AG04450 (cell line): ENCODE data around the gene ZNF646. TPM values are rescaled to one million over a fixed set of nuclear protein-coding genes. Genes with fewer than 3 reads are reported as not detected.

Experiments used
- CTCF ChIA-PET: fragments of 300-600, 350-600 bp; formaldehyde crosslinking; extraction: SDS; loops from one replicate; lab custom pipeline; 2022; ENCODE audit warnings: antibody characterized with exemption, inconsistent platforms; lab: Charles Lee
- POLR2A ChIA-PET: fragments of 350-600 bp; formaldehyde crosslinking; extraction: SDS; loops from one replicate; lab custom pipeline; 2021; ENCODE audit warnings: antibody characterized with exemption, inconsistent platforms; lab: Yijun Ruan, JAX
- DNase-seq: peaks from one replicate; pipeline ENCODE4 v3.0.0-alpha.2; 2011; ENCODE audit warnings: low read depth, low spot score
- H3K27ac ChIP-seq: one replicate; pipeline ENCODE4 v1.5.1; 2012; ENCODE audit warnings: low read depth, low read length, control low read depth
- H3K27me3 ChIP-seq: one replicate; pipeline ENCODE4 v1.6.0; 2012; ENCODE audit warnings: low read length; ENCODE audit not compliant: control insufficient read depth, insufficient read depth
- H3K4me3 ChIP-seq: 2 replicates; pipeline ENCODE4 v1.5.1; 2011; ENCODE audit warnings: mild to moderate bottlenecking, low read depth, low read length, control low read depth
- H3K9me3 ChIP-seq: 2 replicates; pipeline ENCODE4 v1.5.1; 2012; ENCODE audit warnings: low read length; ENCODE audit not compliant: control insufficient read depth, insufficient read depth
- CTCF ChIP-seq: IDR thresholded peaks from 2 replicates; pipeline ENCODE4 v1.5.1; 2011; ENCODE audit warnings: low read depth, low read length, control low read depth, inconsistent platforms
- polyA plus RNA-seq: library from polyadenylated mRNA; depleted of rRNA; stranded (reverse); fragments of >200 nt; gene quantifications from 2 replicates; pipeline ENCODE4 v1.2.3, GENCODE V29; 2011

ZNF646 gene
- polyA plus RNA-seq, 1 experiment = 2.4 TPM

- Histone ChIP-seq H3K27ac (no peak overlapping the region), H3K4me3 (no peak overlapping the region), H3K9me3 (no peaks in the 10 kb centered on the region), H3K27me3 (no peaks in the 10 kb centered on the region)
- POLR2A ChIA-PET = interaction anchor here (0.7 kb wide), 1 partner anchor 14 kb away, joined by 3 read pairs; no protein-coding TSS in a partner anchor
- CTCF ChIA-PET = no interaction called here
- no peak for TF ChIP-seq CTCF
- DNase-seq = no peak
Observed at GRCh38 chr16:31128711-31129567, 54.7 kb downstream of the ZNF646 start.

GRCh38 chr16:31129568-31130335, 55.5 kb downstream of the ZNF646 start:
- H3K9me3 ChIP-seq = no peaks in the 10 kb centered on the region
- ChIA-PET CTCF (interaction anchor here (1.3 kb wide), 1 partner anchor 13 kb away, joined by 4 read pairs; no protein-coding TSS in a partner anchor), POLR2A (interaction anchor here (0.7 kb wide), 1 partner anchor 13 kb away, joined by 3 read pairs; no protein-coding TSS in a partner anchor)
- no peak overlapping the region for H3K4me3 ChIP-seq
- no peak for DNase-seq
- peaks cover under 1% of the 10 kb centered on the region for H3K27me3 ChIP-seq
- TF ChIP-seq CTCF = no peak
- H3K27ac ChIP-seq = no peak overlapping the region

DNA sequence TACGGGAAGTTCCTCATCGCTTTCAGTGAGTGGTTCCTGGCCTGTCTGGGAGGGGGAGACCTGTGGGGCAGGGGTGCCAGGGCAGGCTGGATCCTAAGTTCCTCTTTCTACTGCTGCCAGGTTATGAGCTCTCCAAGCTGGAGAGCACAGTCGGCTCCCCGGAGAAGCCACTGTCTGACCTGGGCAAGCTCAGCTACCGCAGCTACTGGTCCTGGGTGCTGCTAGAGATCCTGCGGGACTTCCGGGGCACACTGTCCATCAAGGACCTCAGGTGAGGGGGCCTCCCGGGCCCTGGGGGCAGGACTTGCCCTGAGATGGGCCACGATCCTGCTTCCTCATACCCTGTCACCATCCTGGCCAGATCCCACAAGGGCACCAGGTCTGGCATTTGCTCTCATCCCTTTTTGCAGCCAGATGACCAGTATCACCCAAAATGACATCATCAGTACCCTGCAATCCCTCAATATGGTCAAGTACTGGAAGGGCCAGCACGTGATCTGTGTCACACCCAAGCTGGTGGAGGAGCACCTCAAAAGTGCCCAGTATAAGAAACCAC, 56.2 kb downstream of the ZNF646 start:
- Histone ChIP-seq H3K27me3 (peaks cover 2% of the 10 kb centered on the region), H3K4me3 (no peak overlapping the region), H3K27ac (no peak overlapping the region), H3K9me3 (no peaks in the 10 kb centered on the region)
- DNase-seq = no peak
- ChIA-PET POLR2A (no interaction called here), CTCF (interaction anchor here (1.3 kb wide), 1 partner anchor 12 kb away, joined by 4 read pairs; no protein-coding TSS in a partner anchor)
- TF ChIP-seq CTCF = no peak

- no peaks in the 10 kb centered on the region for H3K9me3 ChIP-seq
- H3K27ac ChIP-seq = no peak overlapping the region
- no peak overlapping the region for H3K4me3 ChIP-seq
- ChIA-PET POLR2A (no interaction called here), CTCF (interaction anchor here (1.3 kb wide), 1 partner anchor 12 kb away, joined by 4 read pairs; no protein-coding TSS in a partner anchor)
- peaks cover 2% of the 10 kb centered on the region for H3K27me3 ChIP-seq
- DNase-seq = no peak
- no peak for TF ChIP-seq CTCF
Observed at GRCh38 chr16:31130899-31131298, 56.7 kb downstream of the ZNF646 start.
